ENCODE results near the gene WIZ.
"Not testable (repeated sequence)": the region's sequence is repeated elsewhere in the genome, so short reads cannot be mapped to it uniquely, and the experiment has no call there.

WIZ gene

GRCh38 chr19:15417699-15418098 is 32.1 kb downstream of the WIZ start:
- H3K79me2 ChIP-seq (ENCODE audit: insufficient read depth, low read length), result peaks cover 60% of the 10 kb centered on the region
- peaks cover 35% of the 10 kb centered on the region for H4K20me1 ChIP-seq (ENCODE audit: insufficient read depth, low read length)
- H3K9ac ChIP-seq (ENCODE audit: low read depth, low read length), result peak overlapping the region; percentile 72
- peak overlapping the region; percentile 92 for H3K4me2 ChIP-seq (ENCODE audit: insufficient read depth, low read length)
- TF ChIP-seq CTCF (IDR thresholded peaks at IDR 0.05; ENCODE audit: borderline replicate concordance, extremely low read depth, low read length, poor library complexity, severe bottlenecking) (no peak), EZH2 (IDR thresholded peaks at IDR 0.05; ENCODE audit: borderline replicate concordance, low read depth, low read length, severe bottlenecking) (no peak)
- H3K36me3 ChIP-seq (ENCODE audit: insufficient read depth, low read length), result peaks cover 23% of the 10 kb centered on the region
- H2AFZ ChIP-seq (ENCODE audit: low read depth, low read length), result no peak overlapping the region
- H3K27me3 ChIP-seq (ENCODE audit: insufficient read depth, low read length, poor library complexity), result no peaks in the 10 kb centered on the region
- no peaks in the 10 kb centered on the region for H3K9me3 ChIP-seq (ENCODE audit: insufficient read depth, low read length, severe bottlenecking)
- DNase-seq (no peak), ATAC-seq (ENCODE audit: insufficient read depth, low read depth) (no peak)
- H3K27ac ChIP-seq (ENCODE audit: low read length), result peak overlapping the region; percentile 79
- H3K4me1 ChIP-seq (ENCODE audit: insufficient read depth, low read length), result peaks cover 39% of the 10 kb centered on the region
- H3K4me3 ChIP-seq (ENCODE audit: low read depth in 1 of 2, low read length in 2 of 2), result peak overlapping the region; percentile 82 to 86

GRCh38 chr19:15412832-15413231 is 36.9 kb downstream of the WIZ start:
- Histone ChIP-seq H3K4me3 (ENCODE audit: low read depth in 1 of 2, low read length in 2 of 2) (no peak overlapping the region), H3K4me2 (ENCODE audit: insufficient read depth, low read length) (no peak overlapping the region), H3K27me3 (ENCODE audit: insufficient read depth, low read length, poor library complexity) (no peaks in the 10 kb centered on the region), H3K79me2 (ENCODE audit: insufficient read depth, low read length) (peaks cover 98% of the 10 kb centered on the region), H3K9ac (ENCODE audit: low read depth, low read length) (no peak overlapping the region), H3K9me3 (ENCODE audit: insufficient read depth, low read length, severe bottlenecking) (no peaks in the 10 kb centered on the region), H3K4me1 (ENCODE audit: insufficient read depth, low read length) (peaks cover 23% of the 10 kb centered on the region), H2AFZ (ENCODE audit: low read depth, low read length) (no peak overlapping the region), H3K27ac (ENCODE audit: low read length) (no peak overlapping the region), H3K36me3 (ENCODE audit: insufficient read depth, low read length) (peaks cover 36% of the 10 kb centered on the region), H4K20me1 (ENCODE audit: insufficient read depth, low read length) (peaks cover 58% of the 10 kb centered on the region)
- DNase-seq (no peak), ATAC-seq (ENCODE audit: insufficient read depth, low read depth) (no peak)
- peak; percentile 7 for TF ChIP-seq CTCF (IDR thresholded peaks at IDR 0.05; ENCODE audit: borderline replicate concordance, extremely low read depth, low read length, poor library complexity, severe bottlenecking)
- no peak for TF ChIP-seq EZH2 (IDR thresholded peaks at IDR 0.05; ENCODE audit: borderline replicate concordance, low read depth, low read length, severe bottlenecking)

- H3K9me3 ChIP-seq (ENCODE audit: insufficient read depth, low read length, severe bottlenecking); H3K4me2 ChIP-seq (ENCODE audit: insufficient read depth, low read length); H3K4me3 ChIP-seq (ENCODE audit: low read depth in 1 of 2, low read length in 2 of 2); H3K27me3 ChIP-seq (ENCODE audit: insufficient read depth, low read length, poor library complexity); H3K4me1 ChIP-seq (ENCODE audit: insufficient read depth, low read length); ATAC-seq (ENCODE audit: insufficient read depth, low read depth); H3K27ac ChIP-seq (ENCODE audit: low read length); DNase-seq; H2AFZ ChIP-seq (ENCODE audit: low read depth, low read length); H3K9ac ChIP-seq (ENCODE audit: low read depth, low read length): not testable (repeated sequence)
- H4K20me1 ChIP-seq (ENCODE audit: insufficient read depth, low read length), result peaks cover 55% of the 10 kb centered on the region
- H3K79me2 ChIP-seq (ENCODE audit: insufficient read depth, low read length), result peaks cover 98% of the 10 kb centered on the region
- H3K36me3 ChIP-seq (ENCODE audit: insufficient read depth, low read length), result peaks cover 46% of the 10 kb centered on the region
These were observed 38.4 kb downstream of the WIZ start for GRCh38 chr19:15411351-15411750.

- DNase-seq (no peak), ATAC-seq (ENCODE audit: insufficient read depth, low read depth) (no peak)
- H4K20me1 ChIP-seq (ENCODE audit: insufficient read depth, low read length), result peaks cover 75% of the 10 kb centered on the region
- peaks cover 89% of the 10 kb centered on the region for H3K79me2 ChIP-seq (ENCODE audit: insufficient read depth, low read length)
- no peaks in the 10 kb centered on the region for H3K27me3 ChIP-seq (ENCODE audit: insufficient read depth, low read length, poor library complexity)
- H3K9me3 ChIP-seq (ENCODE audit: insufficient read depth, low read length, severe bottlenecking), result no peaks in the 10 kb centered on the region
- H3K9ac ChIP-seq (ENCODE audit: low read depth, low read length), result no peak overlapping the region
- no peak overlapping the region for H2AFZ ChIP-seq (ENCODE audit: low read depth, low read length)
- peaks cover 83% of the 10 kb centered on the region for H3K36me3 ChIP-seq (ENCODE audit: insufficient read depth, low read length)
- H3K4me1 ChIP-seq (ENCODE audit: insufficient read depth, low read length), result no peaks in the 10 kb centered on the region
- H3K4me2 ChIP-seq (ENCODE audit: insufficient read depth, low read length), result no peak overlapping the region
- H3K4me3 ChIP-seq (ENCODE audit: low read depth in 1 of 2, low read length in 2 of 2), result no peak overlapping the region
- H3K27ac ChIP-seq (ENCODE audit: low read length), result no peak overlapping the region
- TF ChIP-seq EZH2 (IDR thresholded peaks at IDR 0.05; ENCODE audit: borderline replicate concordance, low read depth, low read length, severe bottlenecking) (no peak), CTCF (IDR thresholded peaks at IDR 0.05; ENCODE audit: borderline replicate concordance, extremely low read depth, low read length, poor library complexity, severe bottlenecking) (no peak)
These were observed 45.0 kb downstream of the WIZ start for GRCh38 chr19:15404780-15405211.
